Measurements from ENCODE around the gene ELMO3.
A peak's percentile ranks its signal among the peaks of the same experiment; 100 is the strongest.

ELMO3 gene

GRCh38 chr16:67244387-67245185 lies 45.7 kb downstream of the ELMO3 start:
- DNase-seq: no peak

DNA sequence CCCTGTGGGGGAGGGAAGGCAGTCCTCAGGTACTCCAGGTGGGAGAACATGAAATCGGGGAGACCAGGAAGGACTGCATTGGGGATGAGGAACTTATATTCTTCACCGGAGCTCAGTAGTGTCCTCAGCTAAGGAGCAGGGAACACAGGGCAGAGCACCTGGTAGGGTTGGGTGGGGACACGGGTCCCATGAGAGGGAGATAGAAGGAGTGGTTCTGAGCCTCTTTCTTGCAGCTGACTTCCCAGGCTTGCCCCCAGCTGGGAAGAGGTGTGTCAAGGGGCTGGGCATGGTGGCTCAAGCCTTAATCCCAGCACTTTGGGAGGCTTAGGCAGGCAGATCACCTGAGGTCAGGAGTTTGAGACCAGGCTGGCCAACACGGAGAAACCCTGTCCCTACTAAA lies 46.3 kb downstream of the ELMO3 start:
- no peak for DNase-seq

GRCh38 chr16:67245674-67246080 lies 46.7 kb downstream of the ELMO3 start:
- no peak for DNase-seq

GRCh38 chr16:67246081-67246755 lies 47.3 kb downstream of the ELMO3 start:
- peak; percentile 46 for DNase-seq

DNA sequence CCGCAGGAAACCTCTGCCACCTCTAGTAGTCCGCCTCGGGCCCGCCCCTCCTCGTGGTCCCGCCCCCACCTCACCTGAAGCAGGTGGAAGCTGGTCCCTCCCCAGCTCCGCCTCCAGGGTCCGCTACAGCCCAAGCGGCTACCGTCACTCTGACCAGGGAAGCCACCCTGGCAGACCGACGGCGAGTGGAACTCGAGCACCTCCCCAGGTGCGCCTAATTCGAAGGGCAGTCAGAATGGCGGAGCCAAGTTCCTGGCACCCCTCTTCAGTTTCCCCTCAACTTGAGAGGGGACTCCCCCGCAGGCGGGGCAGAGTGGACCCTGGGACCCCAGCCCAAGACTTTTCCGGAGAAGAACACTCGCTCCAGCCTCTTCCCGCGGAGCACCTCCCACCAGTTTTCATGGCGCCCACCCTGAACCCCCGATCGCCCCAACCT lies 47.8 kb downstream of the ELMO3 start:
- peak; percentile 37 for DNase-seq

- DNase-seq: peak; percentile 90
Observed at GRCh38 chr16:67247192-67248072, 48.5 kb downstream of the ELMO3 start, which contains the start of gene FHOD1. Gene FHOD1 (minus strand): TSS chr16:67247481. CDS start chr16:67247410, 71 bp downstream.

DNA sequence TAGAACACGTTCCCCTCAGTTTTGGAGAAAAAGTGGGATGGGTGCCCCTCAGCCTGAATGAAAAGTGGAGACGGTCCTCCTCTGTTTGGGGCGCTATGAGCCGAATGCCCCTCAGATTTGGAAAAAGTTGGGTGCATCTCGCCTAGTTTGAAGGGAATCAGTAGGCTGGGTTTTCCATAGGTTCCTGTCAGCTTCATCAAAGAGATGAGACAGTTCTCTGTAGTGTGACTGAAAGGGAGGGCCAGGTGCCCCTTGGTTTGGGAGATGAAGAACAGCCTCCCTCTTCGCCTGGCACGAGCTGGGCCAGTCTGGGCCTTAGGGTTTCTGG lies 49.1 kb downstream of the ELMO3 start:
- no peak for DNase-seq

DNA sequence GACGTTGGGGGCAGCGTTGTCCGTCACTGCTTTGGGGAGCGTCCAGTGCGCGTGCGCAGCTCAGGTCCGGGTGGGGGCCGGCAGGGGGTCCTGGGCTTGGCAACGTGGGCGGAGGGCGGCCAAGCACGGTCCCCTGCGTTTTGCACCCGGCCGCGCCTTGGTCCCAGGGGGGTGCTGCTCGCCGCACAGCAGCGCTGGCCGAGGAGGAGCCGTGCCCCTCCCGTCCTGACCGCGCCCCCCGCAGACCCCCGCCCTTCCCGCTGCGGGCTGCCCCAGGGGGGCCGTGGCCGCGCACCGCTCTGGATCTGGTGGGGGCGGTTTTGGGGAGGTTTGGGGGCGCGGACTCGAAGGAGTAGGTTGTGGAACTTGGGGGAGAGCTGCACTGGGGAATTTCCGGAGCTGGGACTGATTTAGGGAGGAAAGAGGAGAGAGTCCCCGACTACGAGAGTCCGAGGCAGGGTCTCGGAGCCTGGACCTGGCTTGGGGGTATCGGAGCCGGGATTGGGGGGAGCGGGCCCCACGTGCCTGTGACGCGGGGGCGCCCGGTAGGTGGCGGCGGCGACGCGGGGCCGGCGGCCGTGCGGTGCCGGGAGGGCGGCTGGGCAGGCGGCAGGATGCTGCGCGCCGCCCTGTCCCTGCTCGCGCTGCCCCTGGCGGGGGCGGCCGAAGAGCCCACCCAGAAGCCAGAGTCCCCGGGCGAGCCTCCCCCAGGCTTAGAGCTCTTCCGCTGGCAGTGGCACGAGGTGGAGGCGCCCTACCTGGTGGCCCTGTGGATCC lies 49.7 kb downstream of the ELMO3 start, which contains the start of gene SLC9A5:
TSS of gene SLC9A5 (plus strand) at position 579 of the 777 bp plus-strand sequence. CDS start at position 615, 36 bp downstream.
- DNase-seq: peak; percentile 11

DNA sequence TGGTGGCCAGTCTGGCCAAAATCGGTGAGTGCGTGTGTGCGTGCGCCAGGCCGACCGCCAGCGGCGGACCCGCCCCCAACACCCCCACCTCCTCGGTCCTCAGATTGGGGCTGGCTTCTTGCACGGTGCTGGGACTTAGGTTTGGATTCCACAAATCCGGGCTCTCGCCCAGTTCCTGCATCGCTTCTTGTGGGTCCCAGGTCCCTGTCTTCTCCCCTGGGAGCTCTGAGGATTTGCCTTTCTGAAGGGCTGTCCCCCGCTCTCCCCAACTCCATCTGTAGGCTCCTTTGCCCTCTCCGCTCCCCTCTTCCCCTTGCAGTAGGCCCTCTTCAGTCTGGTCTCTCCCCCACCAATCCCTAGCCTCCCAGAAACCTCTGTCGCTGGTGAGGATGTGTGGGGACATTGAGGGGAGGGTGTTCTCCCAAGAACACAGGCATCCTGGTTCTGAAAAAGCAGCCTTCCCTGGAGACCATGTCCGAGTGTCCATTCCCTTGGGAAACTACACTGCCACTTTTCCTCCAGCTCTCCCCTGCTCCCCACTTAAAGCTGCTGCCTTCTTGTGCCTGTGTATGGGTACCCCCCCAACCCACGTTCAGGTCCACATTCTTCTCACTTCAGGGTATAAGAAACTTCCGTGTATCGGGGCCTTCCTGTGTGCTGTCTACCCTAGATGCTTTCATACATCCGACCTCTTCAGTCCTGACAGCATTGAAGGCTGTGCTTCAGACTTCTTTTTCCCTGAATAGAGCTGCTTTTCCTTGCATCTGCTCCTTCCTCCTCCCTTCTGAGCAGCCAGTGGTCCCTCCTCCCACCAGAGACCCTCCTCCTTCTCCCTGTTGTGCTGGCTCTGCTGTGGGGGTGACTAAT lies 50.5 kb downstream of the ELMO3 start:
- no peak for DNase-seq

GRCh38 chr16:67250045-67250327 lies 51.1 kb downstream of the ELMO3 start:
- no peak for DNase-seq

GRCh38 chr16:67252609-67253497 lies 53.9 kb downstream of the ELMO3 start:
- DNase-seq: no peak

Data from NCI-H1436 (cell line).